ENCODE results near the gene CLCN1.

The CLCN1 gene

GRCh38 chr7:143394068-143394467 lies 78.2 kb downstream of the CLCN1 start:
- Histone ChIP-seq H3K36me3 (peaks cover 41% of the 10 kb centered on the region), H3K27me3 (no peaks in the 10 kb centered on the region), H3K4me3 (no peak overlapping the region), H3K9ac (no peak overlapping the region), H4K20me1 (no peaks in the 10 kb centered on the region), H3K9me3 (no peaks in the 10 kb centered on the region), H3K4me1 (peaks cover 17% of the 10 kb centered on the region), H3K4me2 (no peak overlapping the region), H3K27ac (no peak overlapping the region)
- TF ChIP-seq Cebpa-rat (IDR thresholded peaks at IDR 0.05): no peak

- no peak overlapping the region for H3K27ac ChIP-seq
- H3K27me3 ChIP-seq: no peaks in the 10 kb centered on the region
- TF ChIP-seq Cebpa-rat (IDR thresholded peaks at IDR 0.05): no peak
- H3K4me3 ChIP-seq: no peak overlapping the region
- H3K4me2 ChIP-seq: peak overlapping the region; percentile 76
- H3K9me3 ChIP-seq: no peaks in the 10 kb centered on the region
- no peaks in the 10 kb centered on the region for H4K20me1 ChIP-seq
- H3K4me1 ChIP-seq: peaks cover 17% of the 10 kb centered on the region
- peaks cover 34% of the 10 kb centered on the region for H3K36me3 ChIP-seq
- 0 out of 2 replicates have a peak overlapping the region, but pooled peaks have one; percentile 24 for H3K9ac ChIP-seq
Observed at GRCh38 chr7:143394777-143395176, 78.9 kb downstream of the CLCN1 start.

GRCh38 chr7:143395187-143396149 lies 79.6 kb downstream of the CLCN1 start:
- Histone ChIP-seq H3K36me3 (peaks cover 27% of the 10 kb centered on the region), H3K9me3 (no peaks in the 10 kb centered on the region), H3K4me1 (peaks cover 17% of the 10 kb centered on the region), H3K27me3 (no peaks in the 10 kb centered on the region), H3K4me2 (peak overlapping the region; percentile 76), H3K27ac (peak overlapping the region; percentile 26; the same call in 1 of the 2 replicates), H3K9ac (0 out of 2 replicates have a peak overlapping the region, but pooled peaks have one; percentile 24), H3K4me3 (no peak overlapping the region), H4K20me1 (no peaks in the 10 kb centered on the region)
- no peak for TF ChIP-seq Cebpa-rat (IDR thresholded peaks at IDR 0.05)

GRCh38 chr7:143396182-143396581 lies 80.3 kb downstream of the CLCN1 start:
- no peak overlapping the region for H3K27ac ChIP-seq

GRCh38 chr7:143396625-143397556 lies 81.0 kb downstream of the CLCN1 start:
- H3K4me2 ChIP-seq: no peak overlapping the region
- no peak overlapping the region for H3K27ac ChIP-seq

More at GRCh38 chr7:143396182-143396581, 80.3 kb downstream of the CLCN1 start:
- H3K27me3 ChIP-seq: no peaks in the 10 kb centered on the region
- TF ChIP-seq Cebpa-rat (IDR thresholded peaks at IDR 0.05): no peak
- no peaks in the 10 kb centered on the region for H4K20me1 ChIP-seq
- H3K4me2 ChIP-seq: peak overlapping the region; percentile 76
- no peak overlapping the region for H3K9ac ChIP-seq
- no peaks in the 10 kb centered on the region for H3K9me3 ChIP-seq
- H3K4me3 ChIP-seq: no peak overlapping the region
- H3K4me1 ChIP-seq: peaks cover 17% of the 10 kb centered on the region
- peaks cover 20% of the 10 kb centered on the region for H3K36me3 ChIP-seq

GRCh38 chr7:143397710-143398530 lies 82.0 kb downstream of the CLCN1 start:
- Histone ChIP-seq H3K9ac (no peak overlapping the region), H3K27me3 (no peaks in the 10 kb centered on the region), H3K27ac (no peak overlapping the region), H3K4me3 (no peak overlapping the region), H3K4me2 (no peak overlapping the region), H4K20me1 (no peaks in the 10 kb centered on the region), H3K36me3 (0 out of 2 replicates have a peak, but pooled peaks cover 3% of the 10 kb centered on the region), H3K4me1 (peaks cover 17% of the 10 kb centered on the region), H3K9me3 (no peaks in the 10 kb centered on the region)
- TF ChIP-seq Cebpa-rat (IDR thresholded peaks at IDR 0.05): no peak

More at GRCh38 chr7:143396625-143397556, 81.0 kb downstream of the CLCN1 start:
- Histone ChIP-seq H3K36me3 (peaks cover 12% of the 10 kb centered on the region), H3K9ac (no peak overlapping the region), H4K20me1 (no peaks in the 10 kb centered on the region), H3K27me3 (no peaks in the 10 kb centered on the region), H3K4me1 (peaks cover 17% of the 10 kb centered on the region), H3K9me3 (no peaks in the 10 kb centered on the region), H3K4me3 (no peak overlapping the region)
- no peak for TF ChIP-seq Cebpa-rat (IDR thresholded peaks at IDR 0.05)

- H3K9me3 ChIP-seq: no peaks in the 10 kb centered on the region
- no peaks in the 10 kb centered on the region for H3K36me3 ChIP-seq
- no peak overlapping the region for H3K9ac ChIP-seq
- peaks cover 17% of the 10 kb centered on the region for H3K4me1 ChIP-seq
- no peak overlapping the region for H3K4me2 ChIP-seq
- H3K27ac ChIP-seq: no peak overlapping the region
- no peaks in the 10 kb centered on the region for H4K20me1 ChIP-seq
- no peak overlapping the region for H3K4me3 ChIP-seq
- TF ChIP-seq Cebpa-rat (IDR thresholded peaks at IDR 0.05): no peak
- no peaks in the 10 kb centered on the region for H3K27me3 ChIP-seq
Observed at GRCh38 chr7:143398616-143399015, 82.7 kb downstream of the CLCN1 start.

GRCh38 chr7:143399151-143399550 lies 83.2 kb downstream of the CLCN1 start:
- H3K4me3 ChIP-seq: no peak overlapping the region
- no peak overlapping the region for H3K27ac ChIP-seq
- no peak overlapping the region for H3K9ac ChIP-seq
- no peak for TF ChIP-seq Cebpa-rat (IDR thresholded peaks at IDR 0.05)
- H3K4me2 ChIP-seq: no peak overlapping the region
- H3K9me3 ChIP-seq: no peaks in the 10 kb centered on the region
- no peaks in the 10 kb centered on the region for H3K27me3 ChIP-seq
- H3K36me3 ChIP-seq: no peaks in the 10 kb centered on the region
- no peaks in the 10 kb centered on the region for H4K20me1 ChIP-seq
- H3K4me1 ChIP-seq: peaks cover 17% of the 10 kb centered on the region

- Histone ChIP-seq H3K27me3 (no peaks in the 10 kb centered on the region), H3K4me3 (no peak overlapping the region), H3K9me3 (no peaks in the 10 kb centered on the region), H3K4me2 (no peak overlapping the region), H3K9ac (no peak overlapping the region), H3K27ac (no peak overlapping the region), H3K4me1 (peaks cover 15% of the 10 kb centered on the region), H3K36me3 (no peaks in the 10 kb centered on the region), H4K20me1 (no peaks in the 10 kb centered on the region)
- TF ChIP-seq Cebpa-rat (IDR thresholded peaks at IDR 0.05): no peak
Observed at GRCh38 chr7:143399642-143400041, 83.7 kb downstream of the CLCN1 start.
